Stimulated activated CD8-positive, alpha-beta memory T cell treated with anti-CD3 and anti-CD28 coated beads, Interleukin-15, amount 100 ng/mL, for 1 hour (primary cell): ENCODE measurements around the gene CALY.
"Not testable (repeated sequence)": the region's sequence is repeated elsewhere in the genome, so short reads cannot be mapped to it uniquely, and the experiment has no call there.

Experiments used
- DNase-seq: peaks from one replicate; pipeline ENCODE4 v3.0.0-alpha.2; 2020; ENCODE audit warnings: low read depth

The CALY gene, protein sequence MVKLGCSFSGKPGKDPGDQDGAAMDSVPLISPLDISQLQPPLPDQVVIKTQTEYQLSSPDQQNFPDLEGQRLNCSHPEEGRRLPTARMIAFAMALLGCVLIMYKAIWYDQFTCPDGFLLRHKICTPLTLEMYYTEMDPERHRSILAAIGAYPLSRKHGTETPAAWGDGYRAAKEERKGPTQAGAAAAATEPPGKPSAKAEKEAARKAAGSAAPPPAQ

DNA sequence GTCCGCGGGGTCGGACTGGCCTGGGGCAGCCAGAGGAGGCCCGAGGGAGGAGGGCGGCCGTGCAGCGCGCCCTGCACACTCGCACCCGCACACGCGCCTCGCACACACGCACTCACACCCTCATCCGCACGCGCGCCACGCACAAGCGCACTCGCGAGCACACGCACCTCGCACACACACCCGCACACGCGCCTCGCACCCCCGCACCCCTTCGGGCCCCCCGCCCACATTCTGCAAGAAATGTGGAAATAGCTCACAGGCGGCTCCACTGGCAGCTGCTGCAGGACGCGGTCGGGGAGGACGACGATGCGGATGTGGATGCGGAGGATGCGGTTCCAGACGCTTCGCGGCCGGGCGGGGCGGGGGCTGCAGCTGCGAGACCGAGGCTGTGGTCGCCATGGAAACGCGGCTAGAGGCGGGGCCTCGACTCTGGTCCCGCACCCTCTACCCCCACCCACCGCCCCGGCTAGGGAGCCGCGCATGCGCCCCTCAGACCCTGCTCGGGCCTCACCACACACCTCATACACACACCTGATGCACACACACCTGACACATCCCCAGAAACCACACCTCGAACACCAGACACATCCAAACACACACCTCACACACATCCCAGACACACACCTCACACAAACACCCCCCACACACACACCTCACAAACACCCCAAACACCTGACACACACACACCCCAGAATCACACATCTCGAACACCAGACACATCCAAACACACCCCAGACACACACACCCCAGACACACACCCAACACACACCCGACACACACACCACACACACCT is at the start of gene CALY:
Gene CALY (minus strand): TSS at position 320 of the 793 bp plus-strand sequence. CDS start 7,907 bp downstream, outside the sequence.
- peak; percentile 48 for DNase-seq

DNA sequence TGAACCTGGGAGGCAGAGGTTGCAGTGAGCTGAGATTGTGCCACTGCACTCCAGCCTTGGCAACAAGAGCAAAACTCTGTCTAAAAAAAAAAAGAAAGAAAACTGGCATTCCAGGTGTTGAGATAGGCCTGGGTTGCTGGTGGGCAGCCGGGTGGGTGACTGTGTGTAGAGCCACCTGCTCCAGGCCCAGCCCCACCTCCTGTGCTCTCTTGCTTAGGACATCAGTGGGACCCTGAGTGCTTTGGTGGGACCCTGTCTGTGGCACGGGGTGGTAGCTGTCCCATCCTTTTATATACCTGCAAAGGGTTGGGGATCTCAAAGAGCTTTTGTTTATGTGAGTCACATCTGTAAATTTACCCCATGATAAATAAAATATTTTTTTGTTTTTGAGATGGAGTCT is 48.5 kb upstream of the CALY start:
- no peak for DNase-seq

DNA sequence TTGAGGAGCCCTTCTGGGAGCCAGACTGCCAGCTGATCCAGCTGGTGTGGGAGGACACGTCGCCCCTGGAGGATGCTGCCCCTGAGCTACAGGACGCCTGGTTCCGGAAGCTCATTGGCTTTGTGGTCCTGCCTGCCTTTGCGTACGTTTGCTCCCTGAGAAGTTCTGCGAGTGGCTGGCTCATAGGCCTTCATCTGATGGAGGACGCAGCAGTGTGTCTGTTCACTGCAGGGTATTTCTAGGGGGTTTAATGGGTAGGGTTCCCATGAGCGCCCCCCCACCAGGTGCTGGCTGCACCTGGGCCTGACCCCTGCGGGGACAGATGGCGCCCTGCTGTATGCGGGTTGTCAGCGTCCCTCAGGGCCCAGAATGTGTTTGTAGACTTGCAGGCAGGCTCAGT is 47.4 kb upstream of the CALY start:
- no peak for DNase-seq

DNA sequence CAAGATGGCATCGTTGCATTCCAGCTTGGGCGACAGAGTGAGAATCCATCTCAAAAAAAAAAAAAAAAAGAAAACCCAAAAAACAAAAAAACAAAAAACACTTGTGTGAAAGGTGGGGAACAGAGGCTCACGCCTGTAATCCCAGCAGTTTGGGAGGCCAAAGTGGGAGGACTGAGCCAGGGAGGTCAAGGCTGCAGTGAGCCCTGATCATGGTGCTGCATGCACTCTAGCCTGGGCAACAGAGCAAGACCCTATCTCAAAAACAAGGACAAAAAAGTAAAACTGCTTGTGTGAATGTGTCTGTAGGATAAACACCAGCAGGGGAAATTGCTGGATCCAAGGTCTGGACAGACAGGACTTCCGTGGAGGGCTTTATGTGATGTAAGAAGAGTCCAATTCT is 46.9 kb upstream of the CALY start:
- DNase-seq, result no peak

DNA sequence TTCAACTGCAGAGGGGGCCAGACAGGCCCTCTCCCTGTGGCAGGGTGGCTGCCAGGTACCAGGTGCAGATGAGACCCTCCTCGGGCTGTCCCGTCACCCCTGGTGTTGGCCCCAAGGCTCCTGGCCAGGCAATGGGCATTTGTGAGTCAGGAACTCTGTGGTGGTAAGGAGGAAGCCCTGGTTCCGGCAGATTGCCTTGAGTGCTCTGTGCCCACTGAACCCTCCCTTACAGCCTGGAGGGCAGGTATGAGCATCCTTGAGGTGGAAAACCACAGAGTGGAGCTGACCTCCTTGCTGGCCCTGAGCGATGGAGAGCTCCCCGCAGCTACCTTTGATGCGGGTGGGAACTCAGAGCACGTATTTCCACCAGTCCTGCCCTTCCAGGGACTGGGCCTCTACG is 44.3 kb upstream of the CALY start:
- DNase-seq, result no peak

DNA sequence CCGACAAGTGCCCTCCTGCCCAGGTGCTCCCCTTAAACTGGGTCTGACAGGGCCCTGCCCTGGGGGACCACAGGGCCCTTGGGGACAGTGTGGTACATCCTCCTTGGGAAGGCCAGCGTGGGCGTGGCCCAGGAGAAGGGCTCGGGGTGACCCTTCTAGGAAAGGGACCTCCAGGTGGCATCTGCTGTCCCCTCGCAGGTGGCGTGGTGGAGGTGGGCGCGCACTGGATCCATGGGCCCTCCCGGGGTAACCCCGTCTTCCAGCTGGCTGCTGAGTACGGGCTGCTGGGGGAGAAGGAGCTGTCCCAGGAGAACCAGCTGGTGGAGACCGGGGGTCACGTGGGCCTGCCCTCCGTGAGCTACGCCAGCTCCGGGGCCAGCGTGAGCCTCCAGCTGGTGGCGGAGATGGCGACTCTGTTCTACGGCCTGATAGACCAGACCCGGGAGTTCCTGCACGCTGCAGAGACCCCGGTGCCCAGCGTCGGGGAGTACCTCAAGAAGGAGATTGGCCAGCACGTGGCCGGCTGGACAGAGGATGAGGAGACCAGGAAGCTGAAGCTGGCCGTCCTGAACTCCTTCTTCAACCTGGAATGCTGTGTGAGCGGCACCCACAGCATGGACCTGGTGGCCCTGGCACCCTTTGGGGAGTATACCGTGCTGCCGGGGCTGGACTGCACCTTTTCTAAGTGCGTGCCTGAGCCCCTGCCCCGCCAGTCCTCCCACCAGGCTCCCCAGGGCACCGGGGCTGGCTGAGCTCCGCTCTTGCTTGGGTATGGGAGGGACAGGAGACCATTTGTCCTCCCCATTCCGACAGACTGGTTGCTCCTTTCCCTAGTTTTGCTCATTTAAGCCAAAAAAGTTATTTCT is 43.3 kb upstream of the CALY start:
- DNase-seq, result no peak

DNA sequence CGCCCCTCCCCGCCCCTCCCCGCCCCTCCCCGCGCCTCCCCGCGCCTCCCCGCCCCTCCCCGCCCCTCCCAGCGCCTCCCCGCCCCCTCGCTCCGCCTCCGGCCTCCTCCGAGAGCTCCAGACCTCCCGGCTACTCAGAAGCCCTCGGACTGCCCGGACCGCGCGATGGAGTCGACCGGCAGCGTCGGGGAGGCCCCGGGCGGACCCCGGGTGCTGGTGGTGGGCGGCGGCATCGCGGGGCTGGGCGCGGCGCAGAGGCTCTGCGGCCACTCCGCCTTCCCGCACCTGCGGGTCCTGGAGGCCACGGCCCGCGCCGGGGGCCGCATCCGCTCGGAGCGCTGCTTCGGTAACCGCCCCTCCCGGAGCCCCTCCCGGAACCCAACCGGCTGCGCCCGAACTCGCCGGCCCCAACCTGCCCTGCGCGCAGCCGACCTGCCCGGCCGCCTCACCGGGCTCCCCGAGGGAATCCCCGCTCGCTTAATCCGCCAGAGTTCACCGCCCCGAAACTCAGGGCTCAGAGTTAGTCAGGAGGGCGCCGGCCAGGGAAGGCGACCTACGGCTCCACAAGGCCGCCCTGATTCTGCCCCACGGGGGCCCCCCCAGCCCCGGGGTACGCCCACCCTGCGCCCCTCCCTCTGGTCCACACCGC is 42.6 kb upstream of the CALY start, which contains the start of gene PAOX:
Gene PAOX (plus strand): TSS at position 111 of the 649 bp plus-strand sequence. CDS start 55 bp downstream, at position 166.
- DNase-seq, result peak; percentile 18

DNA sequence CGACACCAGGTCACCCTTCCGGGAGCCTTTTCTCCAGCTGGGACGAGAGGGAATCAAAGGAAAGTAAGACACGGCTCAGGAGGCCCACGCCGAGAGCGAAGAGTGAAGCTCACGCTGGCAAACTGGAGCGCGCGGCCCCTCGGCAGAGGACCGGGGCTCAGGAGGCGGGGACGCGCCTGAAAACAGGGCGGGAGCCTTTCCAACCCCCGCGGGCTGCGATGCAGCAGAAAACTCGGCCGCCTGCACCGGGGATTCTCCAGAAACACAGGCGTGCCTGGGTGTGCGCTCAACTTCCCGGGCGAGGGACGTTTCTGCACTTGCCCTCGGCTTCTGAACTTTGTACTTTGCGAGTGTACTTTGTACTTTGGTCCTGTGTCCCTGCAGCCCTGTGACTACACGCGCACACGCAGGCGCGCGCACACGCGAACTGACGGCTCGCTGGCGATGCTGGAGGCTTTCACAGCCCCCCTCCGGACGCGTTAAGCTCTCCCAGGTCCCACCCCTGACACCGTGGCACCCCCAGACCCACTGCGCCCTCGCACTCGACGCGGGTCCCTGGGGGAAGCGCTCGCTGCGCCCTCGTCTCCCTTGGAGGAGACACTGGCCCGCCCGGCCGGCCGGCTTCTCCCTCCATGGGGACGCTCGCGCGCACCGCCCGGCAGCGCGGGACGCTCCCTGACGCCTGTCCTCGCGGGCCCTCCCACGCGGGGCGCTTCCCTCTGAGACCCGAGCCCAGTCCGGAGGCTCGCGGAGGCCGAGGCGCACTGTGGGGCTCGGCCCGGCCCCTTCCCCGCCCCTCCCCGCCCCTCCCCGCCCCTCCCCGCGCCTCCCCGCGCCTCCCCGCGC is 41.8 kb upstream of the CALY start:
- DNase-seq, result peak; percentile 20

DNA sequence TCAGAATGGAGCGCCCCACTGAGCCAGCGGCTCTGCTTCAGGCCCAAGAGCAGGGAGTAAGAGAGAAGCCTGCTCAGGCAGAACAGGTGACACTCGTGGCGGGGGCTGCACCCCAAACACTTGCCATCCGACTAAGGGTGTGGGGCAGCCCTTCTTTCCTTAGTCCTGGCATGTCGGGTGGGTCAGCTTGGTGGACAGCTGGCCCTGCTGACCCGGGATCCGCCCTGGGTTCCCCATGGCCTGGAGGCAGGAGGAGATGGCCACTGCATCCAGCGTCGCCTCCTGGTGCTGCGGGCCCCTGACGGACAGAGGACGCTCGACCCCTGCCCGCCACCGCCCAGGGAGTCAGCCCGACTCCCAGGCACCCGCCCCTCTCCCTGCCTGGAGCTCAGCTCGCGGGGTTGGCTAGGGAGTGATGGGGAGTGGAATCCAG is 41.1 kb upstream of the CALY start:
- DNase-seq, result no peak

DNA sequence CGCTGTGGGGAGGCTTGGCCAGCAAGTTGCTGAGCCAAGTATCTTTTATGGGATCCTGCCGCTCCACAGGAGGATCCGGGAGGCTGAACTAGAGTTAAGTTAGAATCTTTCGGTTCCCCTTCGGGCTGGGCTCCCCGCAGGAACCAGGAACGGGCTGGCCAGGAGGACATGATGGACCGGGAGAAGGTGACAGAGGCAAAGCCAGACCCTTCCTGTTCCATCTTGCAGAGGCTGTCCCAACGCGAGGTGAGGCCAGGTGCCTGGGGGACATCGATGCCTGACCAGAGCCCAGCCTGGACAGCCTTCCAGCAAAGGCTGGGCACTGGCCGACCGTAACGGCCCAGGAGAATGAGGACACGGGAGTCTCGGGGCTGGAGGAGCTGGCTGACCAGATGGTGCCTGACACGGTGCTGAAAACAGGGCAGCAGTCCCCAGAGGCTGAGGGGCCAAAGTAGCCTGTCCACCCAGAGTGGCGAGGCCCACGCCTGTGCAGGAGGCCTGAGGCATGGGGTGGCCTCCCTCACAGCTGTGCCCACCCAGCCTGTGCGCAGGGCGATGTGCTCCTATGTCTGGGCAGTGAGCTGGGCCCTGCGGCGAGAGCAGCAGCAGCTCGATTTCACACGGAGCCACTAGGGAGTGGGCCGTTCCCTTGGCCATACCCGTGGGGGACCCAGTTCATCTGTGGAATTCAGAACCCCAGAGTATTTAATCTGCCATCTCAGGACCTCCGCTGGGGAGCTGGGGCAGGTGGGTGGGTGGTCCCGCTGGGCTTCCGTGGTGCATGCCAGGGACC is 40.5 kb upstream of the CALY start:
- no peak for DNase-seq

DNA sequence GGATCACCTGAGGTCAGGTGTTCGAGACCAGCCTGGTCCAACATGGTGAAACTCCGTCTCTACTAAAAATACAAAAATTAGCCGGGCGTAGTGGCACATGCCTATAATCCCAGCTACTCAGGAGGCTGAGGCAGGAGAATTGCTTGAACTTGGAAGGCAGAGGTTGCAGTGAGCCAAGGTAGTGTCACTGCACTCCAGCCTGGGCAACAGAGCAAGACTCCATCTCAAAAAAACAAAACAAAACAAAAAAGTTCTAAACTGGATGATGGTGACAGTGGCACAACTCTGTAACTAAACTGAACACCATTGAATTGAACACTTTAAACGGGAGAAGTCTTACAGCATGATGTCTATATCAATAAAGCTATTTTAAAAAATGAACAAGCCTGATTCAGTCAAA is 39.5 kb upstream of the CALY start:
- not testable (repeated sequence) for DNase-seq

DNA sequence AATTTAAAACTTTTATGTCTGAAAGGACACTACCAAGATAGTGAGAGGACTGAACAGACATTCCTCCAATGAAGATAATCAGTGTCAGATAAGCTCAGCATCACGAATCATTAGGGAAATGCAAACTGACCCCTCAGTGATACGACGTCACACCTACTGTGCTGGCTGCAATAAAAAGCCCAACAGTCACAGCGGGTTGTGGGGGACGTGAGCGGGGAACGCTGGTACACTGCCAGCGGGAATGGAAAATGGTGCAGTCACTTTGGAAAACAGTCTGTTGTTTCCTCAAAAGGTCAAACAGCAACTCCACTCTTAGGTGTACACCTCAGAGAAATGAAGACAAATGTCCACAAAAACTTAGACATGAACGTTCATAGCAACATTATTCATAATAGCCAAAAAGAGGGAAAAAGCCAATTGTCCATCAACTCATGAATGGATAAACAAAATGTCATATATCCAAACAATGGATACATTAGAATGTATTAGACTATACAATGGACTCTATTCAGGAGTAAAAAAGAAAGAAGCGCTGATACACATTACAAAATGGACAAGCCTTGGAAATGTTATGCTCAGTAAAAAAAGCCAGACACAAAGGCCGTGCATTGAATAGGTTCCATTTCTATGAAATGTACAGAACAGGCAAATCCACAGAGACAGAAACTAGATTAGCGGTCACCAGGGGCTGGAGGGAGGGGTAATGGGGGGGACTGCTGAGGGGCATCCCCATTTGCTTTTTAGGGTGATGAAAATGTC is 38.8 kb upstream of the CALY start:
- no peak for DNase-seq

DNA sequence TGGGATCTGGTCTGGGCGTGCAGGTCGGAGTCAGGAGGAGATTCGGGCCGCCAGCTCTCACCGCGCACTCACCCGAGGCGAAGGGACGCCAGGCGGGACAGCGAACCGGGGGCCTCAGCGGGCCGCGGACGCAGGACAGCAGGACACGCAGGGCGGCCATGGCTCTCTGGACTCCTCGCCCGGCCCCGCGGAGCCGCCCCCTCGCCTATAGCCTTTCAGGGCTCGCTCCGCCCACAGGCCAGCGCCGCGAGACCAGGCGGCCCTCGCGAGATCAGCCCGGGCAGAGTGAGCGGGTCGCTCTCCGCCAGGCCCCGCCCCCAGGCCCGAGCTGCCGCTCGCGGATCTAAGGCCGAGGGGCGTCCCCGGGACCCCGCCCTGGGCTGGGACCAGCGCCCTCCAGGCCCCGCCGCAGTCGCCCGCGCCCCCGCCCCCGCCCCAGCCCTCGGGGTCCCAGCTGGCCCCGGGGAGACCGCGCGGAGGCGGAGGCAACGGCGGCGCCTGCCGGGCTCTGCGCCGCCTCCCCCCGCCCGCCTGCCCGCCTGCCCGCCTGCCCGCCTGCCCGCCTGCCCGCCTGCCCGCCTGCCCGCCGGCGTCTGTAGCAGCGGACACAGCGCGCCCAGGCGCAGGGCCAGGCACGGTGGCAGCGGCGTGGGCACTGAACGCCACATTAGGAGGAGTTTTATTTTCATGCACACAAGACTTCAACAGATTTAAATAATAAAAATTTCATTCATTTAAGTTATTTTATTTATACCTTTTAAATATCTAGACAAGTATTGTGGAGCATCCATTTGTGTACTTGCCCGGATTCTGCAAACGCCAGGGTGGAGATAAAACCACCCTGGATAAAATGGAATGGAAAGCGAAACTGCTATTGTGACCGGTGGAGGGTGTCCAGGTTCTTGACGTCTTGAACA is 36.7 kb upstream of the CALY start, which contains the start of gene ECHS1:
Gene ECHS1 (minus strand): TSS at position 181 of the 917 bp plus-strand sequence. CDS start 21 bp downstream, at position 160.
- peak; percentile 84 for DNase-seq

DNA sequence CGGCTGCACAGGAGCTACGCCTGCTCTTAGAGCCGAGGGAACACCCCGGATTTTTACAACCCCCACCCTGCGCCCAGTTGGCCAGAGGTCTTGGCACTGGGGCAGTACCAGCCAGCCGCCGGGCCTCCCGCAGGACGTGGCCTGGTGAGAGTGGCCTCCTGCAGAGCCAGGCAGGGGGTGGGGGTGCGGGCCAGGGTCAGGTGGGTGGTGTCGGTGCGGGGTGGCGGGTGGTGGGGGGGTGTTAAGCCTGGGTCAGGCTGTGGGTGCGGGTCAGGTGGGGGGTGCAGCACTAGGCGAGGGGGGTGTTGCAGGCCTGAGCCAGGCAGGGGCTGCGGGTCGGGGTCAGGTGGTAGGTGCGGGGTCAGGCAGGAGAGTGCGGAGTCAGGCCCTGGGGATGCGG is 35.8 kb upstream of the CALY start:
- DNase-seq, result no peak

DNA sequence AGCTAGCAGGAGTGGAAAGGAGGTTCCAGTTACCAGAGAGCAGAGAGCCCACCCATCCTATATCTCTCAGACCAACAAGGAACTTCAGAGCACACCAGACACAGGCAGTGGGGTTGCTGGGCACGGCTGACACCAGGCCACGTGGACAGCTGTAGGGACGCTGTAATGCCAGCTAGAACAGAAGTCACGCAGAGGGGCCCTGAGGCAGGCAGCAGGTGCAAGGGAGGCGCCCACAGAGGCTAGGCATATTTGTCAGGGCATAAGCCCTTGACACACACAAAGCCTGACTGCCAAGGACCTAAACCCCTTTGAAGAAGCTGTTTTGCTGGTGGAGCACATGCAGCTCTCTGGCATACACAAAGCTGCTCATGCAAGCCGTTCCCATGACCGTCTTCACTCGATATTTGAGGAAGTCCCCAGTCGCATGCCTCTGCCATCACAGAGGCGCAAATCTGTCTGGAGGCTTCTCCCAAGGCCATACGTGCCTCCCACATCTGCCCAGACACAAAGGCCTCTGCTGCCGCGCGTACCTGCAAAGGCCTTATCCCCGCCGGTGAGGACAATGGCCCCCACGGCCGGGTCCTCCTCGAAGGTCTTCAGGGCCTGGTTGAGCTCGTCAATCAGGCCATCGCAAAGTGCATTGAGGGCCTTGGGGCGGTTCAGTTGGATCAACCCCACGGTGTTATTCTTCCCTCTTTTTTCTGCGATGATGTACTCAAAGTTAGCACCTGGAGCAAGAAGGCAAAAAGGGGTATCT is 33.5 kb upstream of the CALY start:
- no peak for DNase-seq

DNA sequence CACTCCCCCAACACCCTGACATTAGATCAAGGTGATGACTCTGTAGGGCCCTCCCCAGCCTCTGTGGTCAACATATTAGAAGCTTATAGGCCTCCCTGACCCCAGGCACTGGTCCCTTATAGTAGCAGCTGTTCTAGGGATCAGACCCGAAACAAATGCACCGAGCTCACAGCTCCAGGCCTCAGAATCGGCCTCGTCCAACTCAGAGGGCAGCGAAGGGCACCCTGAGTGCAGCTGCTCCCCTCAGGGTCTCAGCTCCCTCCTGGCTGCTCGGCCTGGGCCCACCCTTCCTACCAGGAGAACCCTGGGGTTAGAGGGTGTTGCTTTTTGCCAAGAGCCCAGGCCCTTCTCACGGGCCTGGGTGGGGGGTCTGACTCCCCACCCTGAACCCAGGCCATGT is 31.5 kb upstream of the CALY start:
- no peak for DNase-seq

DNA sequence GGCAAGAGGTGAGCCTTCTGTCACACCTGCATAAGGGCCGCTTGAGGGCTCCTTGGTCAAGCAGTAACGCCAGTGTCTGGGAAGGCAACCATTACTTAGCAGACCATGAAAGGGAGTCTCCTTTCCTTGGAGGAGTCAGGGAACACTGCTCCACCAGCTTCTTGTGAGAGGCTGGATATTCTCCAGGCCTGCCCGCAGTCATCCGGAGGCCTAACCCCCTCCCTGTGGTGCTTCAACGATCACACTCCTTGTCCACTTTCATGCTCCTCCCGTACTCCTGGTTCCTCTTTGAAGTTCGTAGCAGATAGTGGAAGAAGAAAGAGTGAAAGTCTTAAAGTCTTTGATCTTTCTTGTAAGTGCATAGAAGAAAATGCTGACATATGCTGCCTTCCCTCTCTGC is 30.8 kb upstream of the CALY start:
- DNase-seq, result not testable (repeated sequence)
